ENCODE results near the gene ATP1B3. TPM values are rescaled to one million over a fixed set of nuclear protein-coding genes. Genes with fewer than 3 reads are reported as not detected.

ATP1B3 gene
- total RNA-seq, 2 donors from 2014 or later: 231 to 374 TPM

GRCh38 chr3:141955175-141955574, 78.7 kb downstream of the ATP1B3 start:
- H3K27ac ChIP-seq: no peak overlapping the region

GRCh38 chr3:141959589-141960554, 83.4 kb downstream of the ATP1B3 start:
- no peak for DNase-seq
- no peak overlapping the region for H3K9ac ChIP-seq (ENCODE audit: low read depth in 2 of 2, low read length in 2 of 2)
- H3K4me1 ChIP-seq: no peaks in the 10 kb centered on the region
- H3K27me3 ChIP-seq: no peaks in the 10 kb centered on the region
- H3K4me3 ChIP-seq: no peak overlapping the region
- H3K27ac ChIP-seq: no peak overlapping the region
- no peak for TF ChIP-seq CTCF (IDR thresholded peaks at IDR 0.05)
- H3K36me3 ChIP-seq: no peaks in the 10 kb centered on the region
- H3K9me3 ChIP-seq: no peaks in the 10 kb centered on the region
- intact Hi-C loops (cut with DNase I): loop anchor here (10.0 kb wide), 1 partner anchor 195 kb away; no protein-coding TSS in a partner anchor

More at GRCh38 chr3:141955175-141955574, 78.7 kb downstream of the ATP1B3 start:
- no peak for DNase-seq
- Histone ChIP-seq H3K4me1 (peaks cover 8% of the 10 kb centered on the region), H3K9ac (ENCODE audit: low read depth in 2 of 2, low read length in 2 of 2) (no peak overlapping the region), H3K9me3 (no peaks in the 10 kb centered on the region), H3K4me3 (no peak overlapping the region), H3K36me3 (no peaks in the 10 kb centered on the region), H3K27me3 (no peaks in the 10 kb centered on the region)
- intact Hi-C loops (cut with DNase I): no loop called here
- TF ChIP-seq CTCF (IDR thresholded peaks at IDR 0.05): no peak

- DNase-seq: no peak
- intact Hi-C loops (cut with DNase I): loop anchor here (10.0 kb wide), 1 partner anchor 194 kb away; no protein-coding TSS in a partner anchor
- no peaks in the 10 kb centered on the region for H3K27me3 ChIP-seq
- TF ChIP-seq CTCF (IDR thresholded peaks at IDR 0.05): no peak
- H3K9ac ChIP-seq (ENCODE audit: low read depth in 2 of 2, low read length in 2 of 2): no peak overlapping the region
- no peak overlapping the region for H3K4me3 ChIP-seq
- no peaks in the 10 kb centered on the region for H3K9me3 ChIP-seq
- H3K27ac ChIP-seq: no peak overlapping the region
- no peaks in the 10 kb centered on the region for H3K36me3 ChIP-seq
- no peaks in the 10 kb centered on the region for H3K4me1 ChIP-seq
Measured at GRCh38 chr3:141960731-141961130, 84.3 kb downstream of the ATP1B3 start.

GRCh38 chr3:141963301-141963700, 86.9 kb downstream of the ATP1B3 start:
- H3K27ac ChIP-seq: no peak overlapping the region
- H3K4me3 ChIP-seq: no peak overlapping the region
- H3K27me3 ChIP-seq: no peaks in the 10 kb centered on the region
- no peak overlapping the region for H3K9ac ChIP-seq (ENCODE audit: low read depth in 2 of 2, low read length in 2 of 2)
- H3K9me3 ChIP-seq: no peaks in the 10 kb centered on the region
- intact Hi-C loops (cut with DNase I): loop anchor here (10.0 kb wide), 1 partner anchor 192 kb away; no protein-coding TSS in a partner anchor
- no peak for TF ChIP-seq CTCF (IDR thresholded peaks at IDR 0.05)
- no peaks in the 10 kb centered on the region for H3K36me3 ChIP-seq
- DNase-seq: no peak
- H3K4me1 ChIP-seq: no peaks in the 10 kb centered on the region

GRCh38 chr3:141965471-141965870, 89.0 kb downstream of the ATP1B3 start:
- TF ChIP-seq CTCF (IDR thresholded peaks at IDR 0.05): no peak
- Histone ChIP-seq H3K9me3 (no peaks in the 10 kb centered on the region), H3K4me3 (no peak overlapping the region), H3K27ac (no peak overlapping the region), H3K27me3 (no peaks in the 10 kb centered on the region), H3K9ac (ENCODE audit: low read depth in 2 of 2, low read length in 2 of 2) (no peak overlapping the region), H3K36me3 (no peaks in the 10 kb centered on the region), H3K4me1 (no peaks in the 10 kb centered on the region)
- DNase-seq: no peak
- intact Hi-C loops (cut with DNase I): loop anchor here (10.0 kb wide), 1 partner anchor 189 kb away; no protein-coding TSS in a partner anchor

Data from colonic mucosa (tissue), 4 donors.